Measurements from ENCODE around the gene HNRNPUL2. TPM values are rescaled to one million over a fixed set of nuclear protein-coding genes. Genes with fewer than 3 reads are reported as not detected.

Gene HNRNPUL2
- total and polyA plus RNA-seq, 10 of the 15 experiments (the other 5 are each of a cell fraction or from before 2014, with no cell fraction given) = 1.6 to 72.2 (median 14.9) TPM

GRCh38 chr11:62664405-62665074, 62.7 kb downstream of the HNRNPUL2 start (continued):
- no peak for TF ChIP-seq ZBTB4 (CRISPR knock-in tag; IDR thresholded peaks at IDR 0.05)
- no peak for TF ChIP-seq EZH2 (IDR thresholded peaks at IDR 0.05; ENCODE audit: borderline replicate concordance, control insufficient read depth, low read depth, low read length)
- TF ChIP-seq MLLT1 (IDR thresholded peaks at IDR 0.05) = 0 out of 2 replicates have a peak, but pooled peaks have one; percentile 23

Small RNA genes lying within 50 kb of the gene (small RNA-seq; reads per million reads assigned to genes)
- not detected for gene SNORA57

Other genes with a start within 250 kb of the HNRNPUL2 start
Only the 7 nearest of the 29 such genes appear.
- 0.05 and 0.06 TPM in 2 replicates for gene LRRN4CL, start 37.9 kb downstream of the HNRNPUL2 start, total RNA-seq (2014; rRNA removed)
- gene LRRN4CL, start 37.9 kb downstream of the HNRNPUL2 start, total RNA-seq (2014; rRNA removed; fragmentation: Illumina TruSeq; extraction: Trizol) = not detected in 2 replicates
- gene LRRN4CL, start 37.9 kb downstream of the HNRNPUL2 start, total RNA-seq (2021) = not detected in 2 replicates
- gene LRRN4CL, start 37.9 kb downstream of the HNRNPUL2 start, polyA plus RNA-seq (2011; rRNA removed) = not detected in 2 replicates
- gene LRRN4CL, start 37.9 kb downstream of the HNRNPUL2 start, polyA plus RNA-seq (2014; fragmentation: Illumina TruSeq; extraction: Trizol) = 0.01 TPM in 1 of 2 replicates, not detected in the other
- gene LRRN4CL, start 37.9 kb downstream of the HNRNPUL2 start, polyA plus RNA-seq (2014; fragmentation: Nextera tagmentation; extraction: Ambion mirVana) = not detected
- gene LRRN4CL, start 37.9 kb downstream of the HNRNPUL2 start, polyA plus RNA-seq (2014; rRNA removed) = not detected in 2 replicates
- gene LRRN4CL, start 37.9 kb downstream of the HNRNPUL2 start, polyA plus RNA-seq (2016; fragmentation: Nextera tagmentation; extraction: Ambion mirVana) = not detected
- 21.7 and 24.3 TPM in 2 replicates for gene BSCL2, start 20.0 kb downstream of the HNRNPUL2 start, total RNA-seq (2014; rRNA removed)
- gene BSCL2, start 20.0 kb downstream of the HNRNPUL2 start, total RNA-seq (2014; rRNA removed; fragmentation: Illumina TruSeq; extraction: Trizol) = 20.3 and 21.5 TPM in 2 replicates
- gene BSCL2, start 20.0 kb downstream of the HNRNPUL2 start, total RNA-seq (2021) = 22.9 and 28.9 TPM in 2 replicates
- 7.6 and 16.5 TPM in 2 replicates for gene BSCL2, start 20.0 kb downstream of the HNRNPUL2 start, polyA plus RNA-seq (2011; rRNA removed)
- 10.6 and 17.1 TPM in 2 replicates for gene BSCL2, start 20.0 kb downstream of the HNRNPUL2 start, polyA plus RNA-seq (2014; fragmentation: Illumina TruSeq; extraction: Trizol)
- 10 to 100 TPM; 12.3 to 34.4 TPM for gene BSCL2, start 20.0 kb downstream of the HNRNPUL2 start, polyA plus RNA-seq (2014; fragmentation: Nextera tagmentation; extraction: Ambion mirVana)
- 21.9 and 24.2 TPM in 2 replicates for gene BSCL2, start 20.0 kb downstream of the HNRNPUL2 start, polyA plus RNA-seq (2014; rRNA removed)
- gene BSCL2, start 20.0 kb downstream of the HNRNPUL2 start, polyA plus RNA-seq (2016; fragmentation: Nextera tagmentation; extraction: Ambion mirVana) = 10 to 100 TPM; 55.7 to 57.9 TPM
- not detected in 2 replicates for gene GNG3, start 19.8 kb downstream of the HNRNPUL2 start, total RNA-seq (2014; rRNA removed)
- gene GNG3, start 19.8 kb downstream of the HNRNPUL2 start, total RNA-seq (2014; rRNA removed; fragmentation: Illumina TruSeq; extraction: Trizol) = not detected in 2 replicates
- gene GNG3, start 19.8 kb downstream of the HNRNPUL2 start, total RNA-seq (2021) = not detected in 2 replicates
- not detected in 2 replicates for gene GNG3, start 19.8 kb downstream of the HNRNPUL2 start, polyA plus RNA-seq (2011; rRNA removed)
- gene GNG3, start 19.8 kb downstream of the HNRNPUL2 start, polyA plus RNA-seq (2014; fragmentation: Illumina TruSeq; extraction: Trizol) = 0.57 TPM in 1 of 2 replicates, not detected in the other
- under 1 TPM; 0.27 to 0.42 TPM for gene GNG3, start 19.8 kb downstream of the HNRNPUL2 start, polyA plus RNA-seq (2014; fragmentation: Nextera tagmentation; extraction: Ambion mirVana)
- gene GNG3, start 19.8 kb downstream of the HNRNPUL2 start, polyA plus RNA-seq (2014; rRNA removed) = not detected in 2 replicates
- under 1 TPM; 0.62 to 0.83 TPM for gene GNG3, start 19.8 kb downstream of the HNRNPUL2 start, polyA plus RNA-seq (2016; fragmentation: Nextera tagmentation; extraction: Ambion mirVana)
- gene TTC9C, start 1.0 kb upstream of the HNRNPUL2 start, total RNA-seq (2014; rRNA removed) = 51.6 and 55.5 TPM in 2 replicates
- gene TTC9C, start 1.0 kb upstream of the HNRNPUL2 start, total RNA-seq (2014; rRNA removed; fragmentation: Illumina TruSeq; extraction: Trizol) = 45.3 and 52.5 TPM in 2 replicates
- 40.4 and 42.0 TPM in 2 replicates for gene TTC9C, start 1.0 kb upstream of the HNRNPUL2 start, total RNA-seq (2021)
- 62.9 and 71.2 TPM in 2 replicates for gene TTC9C, start 1.0 kb upstream of the HNRNPUL2 start, polyA plus RNA-seq (2011; rRNA removed)
- gene TTC9C, start 1.0 kb upstream of the HNRNPUL2 start, polyA plus RNA-seq (2014; fragmentation: Illumina TruSeq; extraction: Trizol) = 53.6 and 62.0 TPM in 2 replicates
- gene TTC9C, start 1.0 kb upstream of the HNRNPUL2 start, polyA plus RNA-seq (2014; fragmentation: Nextera tagmentation; extraction: Ambion mirVana) = 10 to 100 TPM; 60.9 to 72.3 TPM
- gene TTC9C, start 1.0 kb upstream of the HNRNPUL2 start, polyA plus RNA-seq (2014; rRNA removed) = 47.1 and 47.3 TPM in 2 replicates
- 10 to 100 TPM; 48.7 to 49.2 TPM for gene TTC9C, start 1.0 kb upstream of the HNRNPUL2 start, polyA plus RNA-seq (2016; fragmentation: Nextera tagmentation; extraction: Ambion mirVana)
- 7.7 and 8.8 TPM in 2 replicates for gene ZBTB3, start 26.7 kb upstream of the HNRNPUL2 start, total RNA-seq (2014; rRNA removed)
- gene ZBTB3, start 26.7 kb upstream of the HNRNPUL2 start, total RNA-seq (2014; rRNA removed; fragmentation: Illumina TruSeq; extraction: Trizol) = 4.7 and 4.8 TPM in 2 replicates
- gene ZBTB3, start 26.7 kb upstream of the HNRNPUL2 start, total RNA-seq (2021) = 7.1 and 7.4 TPM in 2 replicates
- 4.8 TPM in 2 replicates for gene ZBTB3, start 26.7 kb upstream of the HNRNPUL2 start, polyA plus RNA-seq (2011; rRNA removed)
- gene ZBTB3, start 26.7 kb upstream of the HNRNPUL2 start, polyA plus RNA-seq (2014; fragmentation: Illumina TruSeq; extraction: Trizol) = 0.95 and 2.0 TPM in 2 replicates
- gene ZBTB3, start 26.7 kb upstream of the HNRNPUL2 start, polyA plus RNA-seq (2014; fragmentation: Nextera tagmentation; extraction: Ambion mirVana) = 1 to 10 TPM; 1.4 to 1.9 TPM
- 4.7 and 5.1 TPM in 2 replicates for gene ZBTB3, start 26.7 kb upstream of the HNRNPUL2 start, polyA plus RNA-seq (2014; rRNA removed)
- 1 to 10 TPM; 4.6 to 4.7 TPM for gene ZBTB3, start 26.7 kb upstream of the HNRNPUL2 start, polyA plus RNA-seq (2016; fragmentation: Nextera tagmentation; extraction: Ambion mirVana)
- gene POLR2G, start 34.1 kb upstream of the HNRNPUL2 start, total RNA-seq (2014; rRNA removed) = 150 and 178 TPM in 2 replicates
- 162 and 168 TPM in 2 replicates for gene POLR2G, start 34.1 kb upstream of the HNRNPUL2 start, total RNA-seq (2014; rRNA removed; fragmentation: Illumina TruSeq; extraction: Trizol)
- gene POLR2G, start 34.1 kb upstream of the HNRNPUL2 start, total RNA-seq (2021) = 125 and 136 TPM in 2 replicates
- gene POLR2G, start 34.1 kb upstream of the HNRNPUL2 start, polyA plus RNA-seq (2011; rRNA removed) = 207 and 267 TPM in 2 replicates
- 197 and 218 TPM in 2 replicates for gene POLR2G, start 34.1 kb upstream of the HNRNPUL2 start, polyA plus RNA-seq (2014; fragmentation: Illumina TruSeq; extraction: Trizol)
- 100 to 1,000 TPM; 541 to 543 TPM for gene POLR2G, start 34.1 kb upstream of the HNRNPUL2 start, polyA plus RNA-seq (2014; fragmentation: Nextera tagmentation; extraction: Ambion mirVana)
- gene POLR2G, start 34.1 kb upstream of the HNRNPUL2 start, polyA plus RNA-seq (2014; rRNA removed) = 200 and 210 TPM in 2 replicates
- 100 to 1,000 TPM; 323 to 333 TPM for gene POLR2G, start 34.1 kb upstream of the HNRNPUL2 start, polyA plus RNA-seq (2016; fragmentation: Nextera tagmentation; extraction: Ambion mirVana)
- gene TAF6L, start 43.9 kb upstream of the HNRNPUL2 start, total RNA-seq (2014; rRNA removed) = 24.3 and 27.6 TPM in 2 replicates
- 12.8 and 13.6 TPM in 2 replicates for gene TAF6L, start 43.9 kb upstream of the HNRNPUL2 start, total RNA-seq (2014; rRNA removed; fragmentation: Illumina TruSeq; extraction: Trizol)
- gene TAF6L, start 43.9 kb upstream of the HNRNPUL2 start, total RNA-seq (2021) = 25.3 and 26.9 TPM in 2 replicates
- 9.3 and 18.0 TPM in 2 replicates for gene TAF6L, start 43.9 kb upstream of the HNRNPUL2 start, polyA plus RNA-seq (2011; rRNA removed)
- 4.5 and 15.0 TPM in 2 replicates for gene TAF6L, start 43.9 kb upstream of the HNRNPUL2 start, polyA plus RNA-seq (2014; fragmentation: Illumina TruSeq; extraction: Trizol)
- under 1 TPM; 0.15 to 0.39 TPM for gene TAF6L, start 43.9 kb upstream of the HNRNPUL2 start, polyA plus RNA-seq (2014; fragmentation: Nextera tagmentation; extraction: Ambion mirVana)
- 34.6 and 35.6 TPM in 2 replicates for gene TAF6L, start 43.9 kb upstream of the HNRNPUL2 start, polyA plus RNA-seq (2014; rRNA removed)
- 10 to 100 TPM; 19.9 to 23.6 TPM for gene TAF6L, start 43.9 kb upstream of the HNRNPUL2 start, polyA plus RNA-seq (2016; fragmentation: Nextera tagmentation; extraction: Ambion mirVana)

Data from GM12878 (cell line).